Left renal cortex interstitium (tissue), 4 donors: ENCODE data around the gene RFX3. TPM values are rescaled to one million over a fixed set of nuclear protein-coding genes. Genes with fewer than 3 reads are reported as not detected.
A peak's percentile ranks its signal among the peaks of the same experiment; 100 is the strongest.

Source experiments
- DNase-seq, 4 donors: peaks; one replicate each; pipeline ENCODE4 v3.0.0-alpha.2; 2013; ENCODE audit warnings: low read depth in 4 of 4, low spot score in 2 of 4, missing footprints in 1 of 4
- polyA plus RNA-seq, 4 donors: library from polyadenylated mRNA; unstranded; fragments of 120-200 nt; gene quantifications; one replicate each; pipeline ENCODE4 v1.2.1, GENCODE V29; 2013; ENCODE audit not compliant: insufficient read length in 4 of 4

Gene RFX3
- polyA plus RNA-seq, result 10 to 100 TPM; 13.5 to 21.0 (median 15.9) TPM

GRCh38 chr9:3525836-3526164 is at the start of gene RFX3:
Gene RFX3, minus strand, starts transcription at chr9:3526001. Its CDS starts 130,413 bp downstream, at chr9:3395588.
- DNase-seq, result peak; percentile 77 to 93 (median 90)

- DNase-seq, result no peak
Measured at GRCh38 chr9:3571500-3571899, 45.7 kb upstream of the RFX3 start.

GRCh38 chr9:3569529-3569928 is 43.7 kb upstream of the RFX3 start:
- no peak for DNase-seq

- no peak for DNase-seq
Measured at GRCh38 chr9:3567988-3568387, 42.2 kb upstream of the RFX3 start.

GRCh38 chr9:3553076-3553765 is 27.4 kb upstream of the RFX3 start:
- DNase-seq, result no peak

- DNase-seq, result no peak
Measured at GRCh38 chr9:3549225-3549624, 23.4 kb upstream of the RFX3 start.

- no peak for DNase-seq
Measured at GRCh38 chr9:3548648-3549047, 22.8 kb upstream of the RFX3 start.

GRCh38 chr9:3541206-3541605 is 15.4 kb upstream of the RFX3 start:
- no peak for DNase-seq

GRCh38 chr9:3534614-3535404 is 9.0 kb upstream of the RFX3 start:
- no peak for DNase-seq

GRCh38 chr9:3532158-3532557 is 6.4 kb upstream of the RFX3 start:
- DNase-seq, result no peak

GRCh38 chr9:3528451-3528850 is 2.6 kb upstream of the RFX3 start:
- no peak for DNase-seq

GRCh38 chr9:3526997-3527940 is 1.5 kb upstream of the RFX3 start:
- DNase-seq, result peak in 3 of 4 donors; percentile 46 to 84 (median 68)

- peak; percentile 79 to 87 (median 82) for DNase-seq
Measured at GRCh38 chr9:3526165-3526996, 580 bp upstream of the RFX3 start.

GRCh38 chr9:3525096-3525835 is 535 bp downstream of the RFX3 start:
- peak in 3 of 4 donors; percentile 13 to 27 (median 13) for DNase-seq

- DNase-seq, result no peak
Measured at GRCh38 chr9:3521966-3522365, 3.8 kb downstream of the RFX3 start.

GRCh38 chr9:3520564-3520963 is 5.2 kb downstream of the RFX3 start:
- no peak for DNase-seq

- DNase-seq, result no peak
Measured at GRCh38 chr9:3517377-3518048, 8.3 kb downstream of the RFX3 start.

GRCh38 chr9:3516667-3517330 is 9.0 kb downstream of the RFX3 start:
- DNase-seq, result no peak
